Uterus (tissue), 2 donors: ENCODE results near the gene LRP1B.

ENCODE experiments used
- POLR2A ChIP-seq, 2 donors: fragments of 450-650 bp; IDR thresholded peaks; one replicate each; pipeline ENCODE4 v1.6.1; 2016; ENCODE audit warnings: antibody characterized with exemption in 2 of 2, mild to moderate bottlenecking in 1 of 2, moderate library complexity in 1 of 2
- TF ChIP-seq, protein P1 (sequence below), 4 experiments: fragments of 200-600 bp in 2 of 4; fragments of 450-650 bp in 2 of 4; sonication (generic) in 2 of 4; IDR thresholded peaks; one replicate each; pipeline ENCODE4 v1.5.1; 2016 to 2019; ENCODE audit warnings: antibody characterized with exemption in 4 of 4, mild to moderate bottlenecking in 2 of 4, moderate library complexity in 1 of 4

DNA sequence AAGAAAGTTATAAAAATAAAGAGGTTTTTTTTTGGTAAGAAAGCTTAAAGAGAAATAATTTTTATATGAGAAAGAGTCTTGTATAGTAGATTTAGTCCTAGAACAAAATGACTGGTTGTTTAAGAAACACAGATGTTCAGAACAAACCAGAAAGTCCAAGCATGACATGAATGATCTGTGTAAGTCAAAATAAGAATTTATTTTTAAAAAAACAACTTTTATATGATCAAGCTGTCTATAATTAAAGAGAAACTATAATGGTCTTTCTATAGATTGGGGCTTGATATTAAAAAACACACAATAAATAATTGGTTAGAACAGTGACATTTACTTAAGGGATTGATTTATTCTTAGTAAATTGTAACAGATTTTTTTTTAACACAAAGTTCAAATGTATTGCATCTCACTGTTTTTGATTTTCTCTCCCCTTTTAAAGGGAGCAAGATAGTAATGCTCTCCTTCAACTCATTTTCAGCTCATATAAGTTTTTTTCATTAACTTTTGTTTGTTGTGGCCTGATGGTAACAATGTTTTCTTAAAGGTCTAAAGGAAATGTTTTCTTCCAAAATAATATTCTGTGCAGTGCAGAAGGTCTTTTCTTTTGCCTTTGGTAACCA lies 1256.8 kb downstream of the LRP1B start:
- TF ChIP-seq, protein P1, sequence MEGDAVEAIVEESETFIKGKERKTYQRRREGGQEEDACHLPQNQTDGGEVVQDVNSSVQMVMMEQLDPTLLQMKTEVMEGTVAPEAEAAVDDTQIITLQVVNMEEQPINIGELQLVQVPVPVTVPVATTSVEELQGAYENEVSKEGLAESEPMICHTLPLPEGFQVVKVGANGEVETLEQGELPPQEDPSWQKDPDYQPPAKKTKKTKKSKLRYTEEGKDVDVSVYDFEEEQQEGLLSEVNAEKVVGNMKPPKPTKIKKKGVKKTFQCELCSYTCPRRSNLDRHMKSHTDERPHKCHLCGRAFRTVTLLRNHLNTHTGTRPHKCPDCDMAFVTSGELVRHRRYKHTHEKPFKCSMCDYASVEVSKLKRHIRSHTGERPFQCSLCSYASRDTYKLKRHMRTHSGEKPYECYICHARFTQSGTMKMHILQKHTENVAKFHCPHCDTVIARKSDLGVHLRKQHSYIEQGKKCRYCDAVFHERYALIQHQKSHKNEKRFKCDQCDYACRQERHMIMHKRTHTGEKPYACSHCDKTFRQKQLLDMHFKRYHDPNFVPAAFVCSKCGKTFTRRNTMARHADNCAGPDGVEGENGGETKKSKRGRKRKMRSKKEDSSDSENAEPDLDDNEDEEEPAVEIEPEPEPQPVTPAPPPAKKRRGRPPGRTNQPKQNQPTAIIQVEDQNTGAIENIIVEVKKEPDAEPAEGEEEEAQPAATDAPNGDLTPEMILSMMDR (IDR thresholded peaks at IDR 0.05) = no peak
- TF ChIP-seq POLR2A (IDR thresholded peaks at IDR 0.05) = no peak
